ENCODE results near the gene MS4A8. TPM values are rescaled to one million over a fixed set of nuclear protein-coding genes. Genes with fewer than 3 reads are reported as not detected.

MS4A8 gene
- total RNA-seq, 1 experiment from 2014 or later, result not detected

GRCh38 chr11:60657888-60658287, 41.5 kb upstream of the MS4A8 start:
- no peak overlapping the region for H4K91ac ChIP-seq (ENCODE audit: insufficient read length, low read depth, low read length)
- no peak overlapping the region for H2AK5ac ChIP-seq (ENCODE audit: insufficient read length, low read length)
- no peak overlapping the region for H2AFZ ChIP-seq (ENCODE audit: low read length)
- no peaks in the 10 kb centered on the region for H3K79me2 ChIP-seq (ENCODE audit: insufficient read depth, low read length)
- H3K4me3 Mint-ChIP-seq, result no peak overlapping the region
- H3K23me2 ChIP-seq (ENCODE audit: insufficient read length, low read depth, low read length, poor library complexity, severe bottlenecking), result no peaks in the 10 kb centered on the region
- H3K23ac ChIP-seq (ENCODE audit: insufficient read length, low read depth, low read length), result no peak overlapping the region
- H3K18ac ChIP-seq (ENCODE audit: insufficient read length, low read depth, low read length), result no peak overlapping the region
- no peaks in the 10 kb centered on the region for H3K9me3 ChIP-seq (ENCODE audit: control insufficient read depth, low read depth, low read length)
- no peak overlapping the region for H2BK15ac ChIP-seq (ENCODE audit: low read depth, low read length)
- no peak overlapping the region for H3K14ac ChIP-seq (ENCODE audit: insufficient read depth, low read length)
- H3K27me3 Mint-ChIP-seq (ENCODE audit: low read depth), result no peaks in the 10 kb centered on the region; the same call in 1 of the 2 replicates
- H3K4ac ChIP-seq (ENCODE audit: low read depth, low read length), result no peak overlapping the region
- no peaks in the 10 kb centered on the region for H4K20me1 ChIP-seq (ENCODE audit: control insufficient read depth, insufficient read depth, insufficient read length)
- H3K9me3 Mint-ChIP-seq, result no peaks in the 10 kb centered on the region; a peak in 1 of 5 replicates
- H3K4me1 Mint-ChIP-seq, result no peaks in the 10 kb centered on the region
- H4K8ac ChIP-seq (replicated peaks; ENCODE audit: insufficient read length, low read depth, low read length), result no peak overlapping the region
- H2BK12ac ChIP-seq (ENCODE audit: insufficient read length, low read depth, low read length), result no peak overlapping the region
- no peak overlapping the region for H3K27ac ChIP-seq (ENCODE audit: insufficient read length, low read depth, low read length)
- no peak overlapping the region for H3K56ac ChIP-seq (ENCODE audit: insufficient read length, low read depth, low read length)
- no peaks in the 10 kb centered on the region for H3K4me1 ChIP-seq (ENCODE audit: insufficient read depth, low read length)
- no peak overlapping the region for H3K4me2 ChIP-seq (ENCODE audit: insufficient read depth, insufficient read length, low read length)
- no peak overlapping the region for H2BK120ac ChIP-seq (ENCODE audit: low read depth, low read length, poor library complexity, severe bottlenecking)
- no peak overlapping the region for H3K27ac Mint-ChIP-seq
- H3K79me1 ChIP-seq (ENCODE audit: insufficient read depth, low read depth, low read length, poor library complexity, severe bottlenecking), result no peaks in the 10 kb centered on the region
- TF ChIP-seq CTCF (conservative IDR thresholded peaks at IDR 0.05), result no peak; the same call in 2 of the 3 replicates
- no peak overlapping the region for H3K9ac ChIP-seq (ENCODE audit: extremely low read depth, insufficient read length, low read length)
- H4K5ac ChIP-seq (ENCODE audit: insufficient read length, low read depth, low read length), result no peak overlapping the region
- H2BK5ac ChIP-seq (ENCODE audit: insufficient read length, low read length), result no peak overlapping the region
- no peak overlapping the region for H3T11ph ChIP-seq (ENCODE audit: low read length)
- H3K36me3 Mint-ChIP-seq (ENCODE audit: insufficient read depth in 1 of 3, low read depth in 3 of 3), result no peaks in the 10 kb centered on the region
- H2BK20ac ChIP-seq (ENCODE audit: low read depth, low read length, poor library complexity, severe bottlenecking), result no peak overlapping the region
- no peak for DNase-seq
- no peaks in the 10 kb centered on the region for H3K27me3 ChIP-seq (ENCODE audit: insufficient read depth, low read length)
- no CpG with 5 or more reads among the region's 4 CpGs for WGBS (ENCODE audit: extremely low coverage, insufficient read length, low lambda C conversion rate)
